ENCODE results near the gene APOA1. TPM values are rescaled to one million over a fixed set of nuclear protein-coding genes. Genes with fewer than 3 reads are reported as not detected.

APOA1 gene
- total and polyA plus RNA-seq, 2 donors (not counting 3 experiments of a cell fraction or from before 2014, with no cell fraction given), result not detected

DNA sequence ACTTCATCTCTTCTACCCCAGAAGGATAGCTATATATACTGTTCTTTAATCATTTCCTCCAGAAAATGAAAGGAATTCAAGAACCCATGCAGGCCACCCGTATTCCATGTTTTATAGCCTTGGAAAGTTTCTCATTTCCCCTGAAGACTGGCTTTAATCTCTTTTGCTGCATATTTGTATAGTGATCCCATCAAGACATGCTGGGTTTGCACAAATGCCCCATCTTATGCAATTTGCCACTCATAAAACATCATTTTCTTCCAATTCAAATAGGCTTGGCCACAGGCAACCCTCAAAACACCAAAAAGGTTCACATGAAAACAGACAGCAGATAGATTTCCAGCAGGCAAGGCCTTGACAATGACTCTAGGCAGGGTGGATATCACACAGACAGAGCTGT, 28.3 kb upstream of the APOA1 start:
- intact Hi-C loops (cut with micrococcal nuclease), result loop anchor here (5.0 kb wide), 1 partner anchor 73 kb away; the partner anchor contains the start of gene APOA5
- Histone ChIP-seq H3K4me2 (ENCODE audit: insufficient read depth, low read length) (no peak overlapping the region), H2AFZ (ENCODE audit: low read depth, low read length) (no peak overlapping the region), H4K20me1 (replicated peaks; ENCODE audit: control insufficient read depth, extremely low read depth, insufficient read depth, low read length) (no peaks in the 10 kb centered on the region), H3K9me1 (replicated peaks; ENCODE audit: control insufficient read depth, extremely low read depth, insufficient read depth, low read length) (no peaks in the 10 kb centered on the region), H3K36me3 (ENCODE audit: control insufficient read depth in 2 of 2, extremely low read depth in 1 of 2, insufficient read depth in 2 of 2, low read length in 2 of 2) (peaks cover 6 to 9% of the 10 kb centered on the region in 2 experiments), H3K27ac (ENCODE audit: insufficient read depth, low read depth, low read length) (no peak overlapping the region), H3K4me1 (ENCODE audit: control insufficient read depth, extremely low read depth, insufficient read depth, low read length) (peaks cover 10% of the 10 kb centered on the region), H3K9ac (replicated peaks; ENCODE audit: extremely low read depth, insufficient read depth, low read length) (no peak overlapping the region), H3K27me3 (ENCODE audit: control insufficient read depth in 2 of 2, insufficient read depth in 2 of 2, low read length in 2 of 2) (no peaks in the 10 kb centered on the region), H3K4me3 (replicated peaks in 1 of 3; ENCODE audit: insufficient read depth in 1 of 3, low read depth in 1 of 3, low read length in 3 of 3) (no peak overlapping the region), H3K9me3 (replicated peaks; ENCODE audit: control insufficient read depth, insufficient read depth, low read length) (no peaks in the 10 kb centered on the region), H3K79me2 (ENCODE audit: control insufficient read depth, insufficient read depth, low read length) (no peaks in the 10 kb centered on the region)
- no peak for TF ChIP-seq JUN (IDR thresholded peaks at IDR 0.05; ENCODE audit: borderline replicate concordance, insufficient read depth, insufficient read length, low read depth)
- TF ChIP-seq FOS (IDR thresholded peaks at IDR 0.05; ENCODE audit: borderline replicate concordance, insufficient read depth, low read length), result no peak
- no peak for TF ChIP-seq CTCF (IDR thresholded peaks at IDR 0.05; ENCODE audit: extremely low read depth in 1 of 2, insufficient read depth in 1 of 2, low read depth in 1 of 2, low read length in 2 of 2)
- TF ChIP-seq POLR2A (IDR thresholded peaks at IDR 0.05; ENCODE audit: low read depth, low read length), result no peak
- no peak for TF ChIP-seq MAX (IDR thresholded peaks at IDR 0.05; ENCODE audit: insufficient read depth, insufficient read length)
- no peak for TF ChIP-seq POLR2AphosphoS5 (IDR thresholded peaks at IDR 0.05; ENCODE audit: insufficient read depth, low read depth, low read length)
- TF ChIP-seq GATA2 (IDR thresholded peaks at IDR 0.05; ENCODE audit: insufficient read depth, insufficient read length, low read depth, low read length), result no peak
- no peak for TF ChIP-seq EZH2 (IDR thresholded peaks at IDR 0.05; ENCODE audit: borderline replicate concordance, low read depth, low read length, severe bottlenecking)
- TF ChIP-seq MYC (IDR thresholded peaks at IDR 0.05; ENCODE audit: low read depth, low read length), result no peak
- DNase-seq (ENCODE audit: low read depth, low spot score) (no peak), FAIRE-seq (no peak)
- dilution Hi-C loops (cut with MboI; ENCODE audit: extremely low pct_ligation_motif_present, low sequenced_read_pairs), result no loop called here
- POLR2A ChIA-PET, result no interaction called here
- CTCF ChIA-PET, result interaction anchor here (1.3 to 1.5 kb wide), 2 partner anchors 11 to 14 kb away, joined by 3 to 5 read pairs; no protein-coding TSS in a partner anchor
- BruUV-seq (replicated peaks), result no TSS peak

All from endothelial cell of umbilical vein (primary cell).